Endothelial cell of umbilical vein (primary cell): ENCODE measurements around the gene MN1. TPM values are rescaled to one million over a fixed set of nuclear protein-coding genes. Genes with fewer than 3 reads are reported as not detected.

ENCODE experiments used
- BruUV-seq: library from RNA; stranded (reverse); fragments of 400-500 nt; replicated peaks from 2 replicates; lab custom pipeline; 2021; lab: Mats Ljungman, UMichigan
- CTCF ChIA-PET: fragments of 300-600, 350-600 bp; sonication (Branson Sonifier 250); formaldehyde crosslinking; loops from one replicate; lab custom pipeline; 2021; ENCODE audit warnings: antibody characterized with exemption, inconsistent platforms; lab: Charles Lee
- POLR2A ChIA-PET: fragments of 300-600, 350-600 bp; sonication (Branson Sonifier 250); formaldehyde crosslinking; loops from one replicate; lab custom pipeline; 2021; ENCODE audit warnings: antibody characterized with exemption, inconsistent platforms; lab: Charles Lee
- DNase-seq: peaks from one replicate; pipeline ENCODE4 v3.0.0-alpha.2; 2011; ENCODE audit warnings: low read depth, low spot score
- FAIRE-seq: peaks from 2 replicates; lab custom pipeline; 2011; peaks lifted over from hg19 to GRCh38; lab: Jason Lieb, UNC
- H2AFZ ChIP-seq: 2 replicates; pipeline ENCODE4 v1.6.0; 2012; ENCODE audit warnings: low read depth, low read length, control low read depth, inconsistent platforms
- H3K27ac ChIP-seq: 2 replicates; pipeline ENCODE4 v1.5.1; 2011; ENCODE audit warnings: low read depth, mild to moderate bottlenecking, control low read depth, low read length, moderate library complexity; ENCODE audit not compliant: insufficient read depth
- H3K27me3 ChIP-seq, 2 experiments: 2 replicates each; pipeline versions ENCODE4 v1.6.0 to v1.6.1; 2011; ENCODE audit warnings: low read length in 2 of 2, mixed read lengths in 1 of 2; ENCODE audit not compliant: control insufficient read depth in 2 of 2, insufficient read depth in 2 of 2
- H3K36me3 ChIP-seq, 2 experiments: 2 replicates in 1 of 2; 3 replicates in 1 of 2; pipeline ENCODE4 v1.5.1; 2011; ENCODE audit warnings: low read length in 2 of 2, mild to moderate bottlenecking in 1 of 2, moderate library complexity in 1 of 2; ENCODE audit not compliant: control insufficient read depth in 2 of 2, insufficient read depth in 2 of 2; ENCODE audit errors: extremely low read depth in 1 of 2
- H3K4me1 ChIP-seq: 3 replicates; pipeline ENCODE4 v1.5.1; 2011; ENCODE audit warnings: mild to moderate bottlenecking, low read length; ENCODE audit not compliant: control insufficient read depth, insufficient read depth; ENCODE audit errors: extremely low read depth
- H3K4me2 ChIP-seq: 2 replicates; pipeline ENCODE4 v1.6.1; 2011; ENCODE audit warnings: low read length, control low read depth, mixed read lengths; ENCODE audit not compliant: insufficient read depth
- H3K4me3 ChIP-seq, 3 experiments: fragments of 200-600 bp in 1 of 3; sonication (generic), shearing (Covaris generic) in 1 of 3; replicated peaks in 1 of 3; 2 replicates each; pipeline ENCODE4 v1.5.1; 2011 to 2016; ENCODE audit warnings: control low read depth in 3 of 3, low read length in 3 of 3, mild to moderate bottlenecking in 2 of 3, inconsistent platforms in 1 of 3, low read depth in 1 of 3, moderate library complexity in 1 of 3; ENCODE audit not compliant: insufficient read depth in 1 of 3
- H3K79me2 ChIP-seq: 2 replicates; pipeline ENCODE4 v1.6.0; 2012; ENCODE audit warnings: low read length, inconsistent platforms; ENCODE audit not compliant: control insufficient read depth, insufficient read depth
- H3K9ac ChIP-seq: replicated peaks from 2 replicates; pipeline ENCODE3; 2011; ENCODE audit warnings: low read length, control low read depth; ENCODE audit not compliant: insufficient read depth; ENCODE audit errors: extremely low read depth
- H3K9me1 ChIP-seq: replicated peaks from 3 replicates; pipeline ENCODE4 v1.6.0; 2011; ENCODE audit warnings: mild to moderate bottlenecking, low read length; ENCODE audit not compliant: control insufficient read depth, insufficient read depth; ENCODE audit errors: extremely low read depth
- H3K9me3 ChIP-seq: replicated peaks from 2 replicates; pipeline ENCODE4 v1.5.1; 2012; ENCODE audit warnings: low read length, inconsistent platforms; ENCODE audit not compliant: control insufficient read depth, insufficient read depth
- H4K20me1 ChIP-seq: replicated peaks from 2 replicates; pipeline ENCODE3; 2011; ENCODE audit warnings: mild to moderate bottlenecking, low read length; ENCODE audit not compliant: control insufficient read depth, insufficient read depth; ENCODE audit errors: extremely low read depth
- CTCF ChIP-seq, 2 donors: IDR thresholded peaks; 1 replicate in 1 of 2; 2 replicates in 1 of 2; pipeline ENCODE4 v1.5.1; 2011; ENCODE audit warnings: low read length in 2 of 2, mild to moderate bottlenecking in 2 of 2, moderate library complexity in 2 of 2, control low read depth in 1 of 2, inconsistent platforms in 1 of 2, low read depth in 1 of 2; ENCODE audit not compliant: insufficient read depth in 1 of 2; ENCODE audit errors: extremely low read depth in 1 of 2
- EZH2 ChIP-seq: IDR thresholded peaks from 2 replicates; pipeline ENCODE4 v1.6.1; 2012; ENCODE audit warnings: borderline replicate concordance, low read depth, mild to moderate bottlenecking, moderate library complexity, low read length, inconsistent platforms; ENCODE audit not compliant: severe bottlenecking
- FOS ChIP-seq: IDR thresholded peaks from 2 replicates; pipeline ENCODE4 v1.6.1; 2011; ENCODE audit warnings: mild to moderate bottlenecking, low read length, moderate library complexity, borderline replicate concordance; ENCODE audit not compliant: insufficient read depth
- GATA2 ChIP-seq: IDR thresholded peaks from 2 replicates; pipeline ENCODE4 v1.7.0; 2011; ENCODE audit warnings: low read depth, mild to moderate bottlenecking, moderate library complexity, mixed read lengths, low read length; ENCODE audit not compliant: insufficient read length, insufficient read depth
- JUN ChIP-seq: IDR thresholded peaks from 2 replicates; pipeline ENCODE4 v1.6.1; 2011; ENCODE audit warnings: borderline replicate concordance, low read depth; ENCODE audit not compliant: insufficient read length, insufficient read depth
- MYC ChIP-seq: IDR thresholded peaks from one replicate; pipeline ENCODE4 v1.6.1; 2011; ENCODE audit warnings: mild to moderate bottlenecking, low read depth, low read length
- POLR2A ChIP-seq: IDR thresholded peaks from 2 replicates; pipeline ENCODE4 v1.6.1; 2012; ENCODE audit warnings: low read depth, mild to moderate bottlenecking, control low read depth, low read length
- POLR2AphosphoS5 ChIP-seq: IDR thresholded peaks from 2 replicates; pipeline ENCODE4 v1.6.1; 2012; ENCODE audit warnings: low read depth, mild to moderate bottlenecking, control low read depth, low read length, moderate library complexity; ENCODE audit not compliant: insufficient read depth
- dilution Hi-C: fragments of 300-500 bp; cut with MboI; formaldehyde crosslinking; loops from one replicate; pipeline ENCODE4 v1.15.0; 2019; ENCODE audit warnings: low sequenced_read_pairs; ENCODE audit not compliant: extremely low pct_ligation_motif_present
- intact Hi-C: fragments of 100-400 bp; cut with micrococcal nuclease; formaldehyde crosslinking; loops from one replicate; pipeline ENCODE4 v1.10.0; 2022
- polyA plus RNA-seq, 4 experiments: library from polyadenylated mRNA; depleted of rRNA in 3 of 4; stranded (reverse) in 3 of 4; unstranded in 1 of 4; fragments of >200 nt; gene quantifications; 2 replicates each; pipeline versions ENCODE4 v1.2.1 to v1.2.3, GENCODE V29; 2011 to 2012; ENCODE audit warnings: missing spikeins in 1 of 4
- total RNA-seq: library from RNA; stranded (reverse); gene quantifications from 2 replicates; pipeline ENCODE4 v1.2.3, GENCODE V29; 2021
- TF ChIP-seq, protein P1 (sequence below): IDR thresholded peaks from 2 replicates; pipeline ENCODE4 v1.6.1; 2011; ENCODE audit not compliant: insufficient read depth, insufficient read length

MN1 gene
- total and polyA plus RNA-seq, 2 donors (not counting 3 experiments of a cell fraction or from before 2014, with no cell fraction given): 3.8 to 5.2 TPM

- intact Hi-C loops: no loop called here
- Histone ChIP-seq H3K27me3 (no peaks in the 10 kb centered on the region), H3K4me2 (no peak overlapping the region), H3K9ac (no peak overlapping the region), H2AFZ (no peak overlapping the region), H3K9me3 (no peaks in the 10 kb centered on the region), H3K36me3 (no peaks in the 10 kb centered on the region), H3K9me1 (no peaks in the 10 kb centered on the region), H3K4me3 (no peak overlapping the region), H4K20me1 (no peaks in the 10 kb centered on the region), H3K4me1 (peaks cover 12% of the 10 kb centered on the region), H3K27ac (no peak overlapping the region), H3K79me2 (no peaks in the 10 kb centered on the region)
- no TSS peak for BruUV-seq
- ChIA-PET CTCF (no interaction called here), POLR2A (no interaction called here)
- FAIRE-seq: no peak
- dilution Hi-C loops: no loop called here
- TF ChIP-seq, protein P1, sequence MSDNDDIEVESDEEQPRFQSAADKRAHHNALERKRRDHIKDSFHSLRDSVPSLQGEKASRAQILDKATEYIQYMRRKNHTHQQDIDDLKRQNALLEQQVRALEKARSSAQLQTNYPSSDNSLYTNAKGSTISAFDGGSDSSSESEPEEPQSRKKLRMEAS: no peak
- TF ChIP-seq JUN (no peak), CTCF (IDR thresholded peaks at IDR 0.05; ENCODE audit: extremely low read depth in 1 of 2, insufficient read depth in 1 of 2, low read depth in 1 of 2, low read length in 2 of 2) (no peak), MYC (no peak), POLR2A (no peak), EZH2 (no peak), FOS (no peak), POLR2AphosphoS5 (no peak), GATA2 (no peak)
- no peak for DNase-seq
Measured at GRCh38 chr22:27783436-27784119, 18.0 kb downstream of the MN1 start.
